Measurements from ENCODE around the gene CHD5. TPM values are rescaled to one million over a fixed set of nuclear protein-coding genes. Genes with fewer than 3 reads are reported as not detected.

The CHD5 gene
- total RNA-seq, 1 experiment from 2014 or later, result 62.9 TPM

GRCh38 chr1:6099787-6100765 lies 80.0 kb downstream of the CHD5 start:
- intact Hi-C loops (cut with micrococcal nuclease; ENCODE audit: unreplicated experiment), result no loop called here
- H3K27me3 ChIP-seq (ENCODE audit: control insufficient read depth, insufficient read depth, low read length), result no peaks in the 10 kb centered on the region
- ChIA-PET POLR2A (interaction anchor here (0.5 kb wide), 1 partner anchor 360 kb away, joined by 10 read pairs; no protein-coding TSS in a partner anchor), CTCF (interaction anchor here (1.1 kb wide), 1 partner anchor 105 kb away, joined by 4 read pairs; no protein-coding TSS in a partner anchor)
- H3K4me1 ChIP-seq (ENCODE audit: control insufficient read depth, insufficient read depth, low read length), result peaks cover 9% of the 10 kb centered on the region; the same call in 1 of the 2 replicates
- no peaks in the 10 kb centered on the region for H3K9me3 ChIP-seq (ENCODE audit: control insufficient read depth, insufficient read depth, low read depth, low read length)
- BruUV-seq (replicated peaks), result no TSS peak
- H3K36me3 ChIP-seq (ENCODE audit: control insufficient read depth, insufficient read depth, low read length), result no peaks in the 10 kb centered on the region; the same call in 1 of the 2 replicates
- H3K27ac ChIP-seq (ENCODE audit: low read length), result no peak overlapping the region
- ATAC-seq (peak; percentile 70), DNase-seq (ENCODE audit: low read depth, low spot score) (no peak)
- in situ Hi-C loops (cut with HindIII; ENCODE audit: low pct_unique_long_range_greater_than_20kb, low sequenced_read_pairs), result no loop called here
- no peak overlapping the region for H3K4me3 ChIP-seq (ENCODE audit: low read depth in 2 of 2, low read length in 2 of 2)
- TF ChIP-seq REST (IDR thresholded peaks at IDR 0.05; ENCODE audit: insufficient read depth in 1 of 2, low read depth in 2 of 2, low read length in 1 of 2) (no peak; a peak in 1 of 4 replicates), POLR2AphosphoS5 (IDR thresholded peaks at IDR 0.05; ENCODE audit: low read depth, low read length) (0 out of 2 replicates have a peak, but pooled peaks have one; percentile 23), SIN3A (IDR thresholded peaks at IDR 0.05; ENCODE audit: borderline replicate concordance, insufficient read depth, low read depth, low read length) (no peak), TCF7L2 (IDR thresholded peaks at IDR 0.05; ENCODE audit: low read depth, low read length) (no peak), CTCF (IDR thresholded peaks at IDR 0.05) (no peak; the same call in 1 of the 2 replicates)

- ChIA-PET POLR2A (interaction anchor here (0.5 kb wide), 1 partner anchor 361 kb away, joined by 10 read pairs; no protein-coding TSS in a partner anchor), CTCF (no interaction called here)
- Histone ChIP-seq H3K4me3 (ENCODE audit: low read depth in 2 of 2, low read length in 2 of 2) (no peak overlapping the region), H3K4me1 (ENCODE audit: control insufficient read depth, insufficient read depth, low read length) (peaks cover 9% of the 10 kb centered on the region; the same call in 1 of the 2 replicates), H3K9me3 (ENCODE audit: control insufficient read depth, insufficient read depth, low read depth, low read length) (no peaks in the 10 kb centered on the region), H3K27ac (ENCODE audit: low read length) (no peak overlapping the region), H3K36me3 (ENCODE audit: control insufficient read depth, insufficient read depth, low read length) (no peaks in the 10 kb centered on the region; the same call in 1 of the 2 replicates), H3K27me3 (ENCODE audit: control insufficient read depth, insufficient read depth, low read length) (no peaks in the 10 kb centered on the region)
- no peak for ATAC-seq
- BruUV-seq (replicated peaks), result no TSS peak
- DNase-seq (ENCODE audit: low read depth, low spot score), result no peak
- no peak for TF ChIP-seq TCF7L2 (IDR thresholded peaks at IDR 0.05; ENCODE audit: low read depth, low read length)
- TF ChIP-seq CTCF (IDR thresholded peaks at IDR 0.05), result no peak
- TF ChIP-seq POLR2AphosphoS5 (IDR thresholded peaks at IDR 0.05; ENCODE audit: low read depth, low read length), result no peak
- TF ChIP-seq REST (IDR thresholded peaks at IDR 0.05; ENCODE audit: insufficient read depth in 1 of 2, low read depth in 2 of 2, low read length in 1 of 2), result no peak
- TF ChIP-seq SIN3A (IDR thresholded peaks at IDR 0.05; ENCODE audit: borderline replicate concordance, insufficient read depth, low read depth, low read length), result no peak
- in situ Hi-C loops (cut with HindIII; ENCODE audit: low pct_unique_long_range_greater_than_20kb, low sequenced_read_pairs), result no loop called here
- intact Hi-C loops (cut with micrococcal nuclease; ENCODE audit: unreplicated experiment), result no loop called here
Measured at GRCh38 chr1:6099297-6099696, 80.8 kb downstream of the CHD5 start.
